ENCODE results near the gene ARHGDIA.

DNA sequence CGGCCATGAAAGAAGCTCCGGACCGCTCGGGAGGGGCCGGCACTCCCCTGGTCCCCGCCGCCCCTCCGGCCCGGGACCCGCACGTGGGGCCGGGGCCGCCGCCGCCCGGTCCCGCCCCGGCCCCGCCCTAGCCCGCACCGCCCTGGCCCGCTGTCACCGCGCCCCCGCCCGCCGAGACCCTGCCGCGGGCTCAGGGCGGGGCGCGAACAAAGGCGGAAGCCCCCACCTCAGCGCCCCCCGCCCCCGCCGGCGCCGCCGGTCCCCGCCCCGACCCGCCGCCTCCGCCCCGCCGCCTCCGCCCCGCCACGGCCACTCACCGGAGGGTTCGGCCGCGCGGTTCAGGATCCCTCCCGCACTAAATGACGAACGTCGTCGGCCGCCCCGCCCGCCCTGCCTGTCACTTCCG lies at the start of gene ARHGDIA:
- TF ChIP-seq, protein P1, sequence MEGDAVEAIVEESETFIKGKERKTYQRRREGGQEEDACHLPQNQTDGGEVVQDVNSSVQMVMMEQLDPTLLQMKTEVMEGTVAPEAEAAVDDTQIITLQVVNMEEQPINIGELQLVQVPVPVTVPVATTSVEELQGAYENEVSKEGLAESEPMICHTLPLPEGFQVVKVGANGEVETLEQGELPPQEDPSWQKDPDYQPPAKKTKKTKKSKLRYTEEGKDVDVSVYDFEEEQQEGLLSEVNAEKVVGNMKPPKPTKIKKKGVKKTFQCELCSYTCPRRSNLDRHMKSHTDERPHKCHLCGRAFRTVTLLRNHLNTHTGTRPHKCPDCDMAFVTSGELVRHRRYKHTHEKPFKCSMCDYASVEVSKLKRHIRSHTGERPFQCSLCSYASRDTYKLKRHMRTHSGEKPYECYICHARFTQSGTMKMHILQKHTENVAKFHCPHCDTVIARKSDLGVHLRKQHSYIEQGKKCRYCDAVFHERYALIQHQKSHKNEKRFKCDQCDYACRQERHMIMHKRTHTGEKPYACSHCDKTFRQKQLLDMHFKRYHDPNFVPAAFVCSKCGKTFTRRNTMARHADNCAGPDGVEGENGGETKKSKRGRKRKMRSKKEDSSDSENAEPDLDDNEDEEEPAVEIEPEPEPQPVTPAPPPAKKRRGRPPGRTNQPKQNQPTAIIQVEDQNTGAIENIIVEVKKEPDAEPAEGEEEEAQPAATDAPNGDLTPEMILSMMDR (IDR thresholded peaks at IDR 0.05), result no peak
- no peak for TF ChIP-seq POLR2A (IDR thresholded peaks at IDR 0.05)

All from thyroid gland (tissue), 4 donors.